Choroid plexus epithelial cell (primary cell): Measurements from ENCODE around the gene MCC.

Source experiments
- DNase-seq: peaks from one replicate; pipeline ENCODE4 v3.0.0-alpha.2; 2010; ENCODE audit warnings: low read depth
- H3K4me3 ChIP-seq: 2 replicates; pipeline ENCODE4 v1.5.1; 2011; ENCODE audit warnings: low read depth, mild to moderate bottlenecking, control low read depth, low read length, moderate library complexity
- TF ChIP-seq, protein P1 (sequence below): conservative IDR thresholded peaks from 2 replicates; pipeline ENCODE4 v1.5.1; 2011; ENCODE audit warnings: low read depth, mild to moderate bottlenecking, control low read depth, inconsistent platforms, low read length, moderate library complexity

MCC gene

DNA sequence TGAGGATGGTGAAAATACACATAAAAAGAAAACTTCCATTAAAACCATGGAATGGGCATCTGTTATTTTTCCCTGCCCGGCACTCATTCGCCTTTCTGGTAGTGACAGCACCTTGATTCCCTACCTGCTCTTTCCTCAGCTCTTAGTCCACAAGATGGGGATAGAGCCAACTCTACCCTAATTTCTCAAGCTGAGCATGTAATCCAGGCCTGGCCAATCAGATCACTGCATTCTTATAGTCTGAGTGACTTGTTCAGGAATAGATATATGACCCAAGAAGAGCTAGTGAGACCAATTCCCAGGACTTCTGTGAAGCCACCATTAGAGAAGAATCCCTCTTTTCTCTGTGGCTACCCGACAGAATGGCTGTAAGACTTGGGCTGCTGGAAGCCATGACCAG lies 111.6 kb downstream of the MCC start:
- TF ChIP-seq, protein P1, sequence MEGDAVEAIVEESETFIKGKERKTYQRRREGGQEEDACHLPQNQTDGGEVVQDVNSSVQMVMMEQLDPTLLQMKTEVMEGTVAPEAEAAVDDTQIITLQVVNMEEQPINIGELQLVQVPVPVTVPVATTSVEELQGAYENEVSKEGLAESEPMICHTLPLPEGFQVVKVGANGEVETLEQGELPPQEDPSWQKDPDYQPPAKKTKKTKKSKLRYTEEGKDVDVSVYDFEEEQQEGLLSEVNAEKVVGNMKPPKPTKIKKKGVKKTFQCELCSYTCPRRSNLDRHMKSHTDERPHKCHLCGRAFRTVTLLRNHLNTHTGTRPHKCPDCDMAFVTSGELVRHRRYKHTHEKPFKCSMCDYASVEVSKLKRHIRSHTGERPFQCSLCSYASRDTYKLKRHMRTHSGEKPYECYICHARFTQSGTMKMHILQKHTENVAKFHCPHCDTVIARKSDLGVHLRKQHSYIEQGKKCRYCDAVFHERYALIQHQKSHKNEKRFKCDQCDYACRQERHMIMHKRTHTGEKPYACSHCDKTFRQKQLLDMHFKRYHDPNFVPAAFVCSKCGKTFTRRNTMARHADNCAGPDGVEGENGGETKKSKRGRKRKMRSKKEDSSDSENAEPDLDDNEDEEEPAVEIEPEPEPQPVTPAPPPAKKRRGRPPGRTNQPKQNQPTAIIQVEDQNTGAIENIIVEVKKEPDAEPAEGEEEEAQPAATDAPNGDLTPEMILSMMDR, result no peak
- DNase-seq, result no peak

DNA sequence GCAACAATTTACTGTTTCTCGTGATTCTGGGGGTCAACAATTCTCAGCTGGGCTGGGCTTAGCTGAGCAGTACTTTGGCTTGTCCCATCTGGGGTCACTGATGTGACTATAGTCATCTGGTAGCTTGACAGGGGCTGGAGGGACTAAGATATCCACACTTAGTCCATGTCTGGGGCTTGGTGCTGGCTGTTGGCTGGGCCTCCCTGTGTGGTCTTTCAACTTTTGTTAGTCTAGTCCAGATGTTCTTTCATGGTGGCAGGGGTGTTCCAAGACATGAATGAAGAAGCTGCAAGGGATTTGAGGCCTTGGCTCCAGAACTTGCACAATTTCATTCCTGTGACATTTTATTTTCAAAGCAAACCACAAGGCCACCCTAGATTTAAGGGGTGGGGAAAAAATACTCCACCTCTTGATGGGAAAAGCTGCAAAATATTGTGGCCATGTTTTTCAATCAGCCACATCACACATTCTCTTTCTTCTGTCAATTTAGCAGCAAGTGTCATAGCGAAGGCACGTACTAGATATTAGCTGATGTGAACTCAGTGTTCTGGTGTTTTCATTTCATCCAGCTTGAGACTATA lies 112.7 kb downstream of the MCC start:
- DNase-seq, result no peak
- TF ChIP-seq, protein P1, result no peak

More for the DNA sequence above, 111.6 kb downstream of the MCC start:
- H3K4me3 ChIP-seq, result no peak overlapping the region

DNA sequence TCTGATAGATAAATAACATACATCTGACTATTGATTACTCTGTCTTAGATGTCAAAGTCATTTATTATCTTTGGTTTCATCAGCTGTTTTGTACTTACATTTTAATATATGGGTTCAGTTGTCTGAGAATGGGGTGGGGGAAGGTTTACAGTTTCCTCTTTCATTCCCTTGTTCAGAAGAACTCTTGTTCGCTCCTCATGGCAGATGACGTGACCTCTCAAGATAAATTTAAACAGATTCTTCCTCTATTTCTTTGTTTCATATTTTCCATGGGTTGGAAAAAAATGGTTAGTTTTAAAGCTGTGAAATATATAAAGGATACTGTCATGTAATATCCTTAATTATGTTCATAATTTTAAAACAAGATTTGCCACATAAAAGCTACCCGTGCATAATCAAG lies 114.8 kb downstream of the MCC start:
- no peak overlapping the region for H3K4me3 ChIP-seq
- TF ChIP-seq, protein P1, result no peak
- DNase-seq, result no peak

More for the DNA sequence above, 112.7 kb downstream of the MCC start:
- no peak overlapping the region for H3K4me3 ChIP-seq

DNA sequence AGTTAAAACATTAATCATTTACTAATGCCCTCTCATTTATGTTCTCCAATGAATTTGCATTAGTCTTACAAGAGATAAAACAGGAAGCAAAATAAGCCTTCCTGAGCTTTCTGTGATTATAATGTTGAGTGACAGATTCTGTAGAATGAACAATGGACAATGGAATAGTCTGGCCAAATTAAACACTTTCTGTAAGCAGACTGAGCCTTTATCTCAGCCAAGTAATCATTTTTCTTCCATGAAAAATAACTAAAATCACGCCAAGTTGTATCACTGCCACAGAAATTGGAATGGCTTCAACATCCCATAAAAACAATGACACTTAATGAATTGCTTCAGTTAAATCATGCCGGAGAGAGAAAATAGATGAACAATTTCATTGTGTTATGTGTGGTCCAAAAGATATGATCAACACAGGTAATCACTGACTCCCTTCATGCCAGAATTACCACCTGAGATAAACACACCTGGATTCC lies 116.5 kb downstream of the MCC start:
- no peak overlapping the region for H3K4me3 ChIP-seq
- TF ChIP-seq, protein P1, result no peak
- no peak for DNase-seq

DNA sequence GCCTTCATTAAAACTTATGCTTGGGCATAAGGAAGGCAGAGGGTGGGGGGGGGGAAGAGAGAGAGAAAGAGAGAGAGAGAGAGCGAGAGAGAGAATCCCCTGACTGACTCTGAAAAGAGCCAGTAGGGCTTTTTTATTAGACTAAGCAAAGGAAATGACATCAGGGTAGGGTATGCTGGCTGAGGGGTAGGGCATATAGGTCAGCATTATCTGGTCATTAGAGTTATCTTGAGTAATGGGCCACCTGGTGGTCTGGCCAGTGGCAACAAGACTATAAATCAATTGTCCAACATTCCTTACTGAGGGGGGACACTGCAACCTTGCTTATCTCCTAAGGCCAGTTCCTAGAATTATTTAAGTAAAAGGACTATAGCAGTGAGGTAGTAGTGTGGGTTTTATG lies 120.7 kb downstream of the MCC start:
- no peak for DNase-seq
- no peak overlapping the region for H3K4me3 ChIP-seq
- TF ChIP-seq, protein P1, result no peak

DNA sequence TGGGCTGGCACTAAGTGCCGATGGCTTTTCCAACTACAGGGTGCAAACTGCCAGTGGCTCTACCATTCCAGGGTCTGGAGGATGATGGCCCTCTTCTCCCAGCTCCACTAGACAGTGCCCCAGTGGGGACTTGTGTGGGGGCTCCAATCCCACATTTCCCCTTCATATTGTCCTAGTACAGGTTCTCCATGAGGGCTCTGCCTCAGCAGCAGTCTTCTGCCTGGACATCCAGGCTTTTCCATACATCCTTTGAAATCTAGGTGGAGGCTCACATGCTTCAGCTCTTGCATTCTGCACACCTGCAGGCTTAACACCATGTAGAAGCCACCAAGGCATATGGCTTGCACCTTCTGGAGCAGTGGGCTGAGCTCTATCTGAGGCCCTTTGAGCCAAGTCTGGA lies 123.8 kb downstream of the MCC start:
- H3K4me3 ChIP-seq, result no peak overlapping the region
- DNase-seq, result no peak
- TF ChIP-seq, protein P1, result no peak

DNA sequence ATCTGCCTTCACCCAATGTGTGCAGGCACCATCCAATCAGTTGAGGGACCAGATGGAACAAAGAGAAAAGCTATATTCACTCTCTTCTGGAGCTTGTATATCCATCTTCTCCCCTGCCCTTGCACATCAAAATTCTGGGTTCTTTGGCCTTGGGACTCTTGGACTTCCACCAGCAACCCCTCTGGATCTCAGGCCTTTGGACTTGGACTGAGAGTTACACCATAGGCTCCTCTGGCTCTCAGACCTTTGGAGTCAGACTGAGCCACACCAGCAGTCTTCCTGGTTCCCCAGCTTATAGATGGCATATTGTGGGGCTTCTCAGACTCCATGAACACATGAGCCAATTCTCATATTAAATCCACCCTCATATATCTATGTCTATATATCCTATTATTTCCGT lies 126.6 kb downstream of the MCC start:
- TF ChIP-seq, protein P1, result no peak
- no peak for DNase-seq
- no peak overlapping the region for H3K4me3 ChIP-seq
